ENCODE results near the gene ANKRD11. TPM values are rescaled to one million over a fixed set of nuclear protein-coding genes. Genes with fewer than 3 reads are reported as not detected.

ANKRD11 gene
- total RNA-seq, 1 experiment from 2014 or later, result 266 TPM

GRCh38 chr16:89522287-89522686, 31.9 kb upstream of the ANKRD11 start:
- no peak overlapping the region for H2AFZ ChIP-seq (ENCODE audit: low read depth, low read length, poor library complexity, severe bottlenecking)
- H3K27ac ChIP-seq (ENCODE audit: low read depth, low read length), result no peak overlapping the region
- TF ChIP-seq REST (IDR thresholded peaks at IDR 0.05; ENCODE audit: low read depth), result no peak
- TF ChIP-seq ELF1 (IDR thresholded peaks at IDR 0.05; ENCODE audit: borderline replicate concordance, low read depth), result no peak
- no peak for TF ChIP-seq POLR2AphosphoS5 (IDR thresholded peaks at IDR 0.05; ENCODE audit: low read depth, low read length)
- TF ChIP-seq CEBPB (IDR thresholded peaks at IDR 0.05; ENCODE audit: low read depth), result no peak
- TF ChIP-seq, protein P1, sequence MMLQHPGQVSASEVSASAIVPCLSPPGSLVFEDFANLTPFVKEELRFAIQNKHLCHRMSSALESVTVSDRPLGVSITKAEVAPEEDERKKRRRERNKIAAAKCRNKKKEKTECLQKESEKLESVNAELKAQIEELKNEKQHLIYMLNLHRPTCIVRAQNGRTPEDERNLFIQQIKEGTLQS (IDR thresholded peaks at IDR 0.05), result no peak
- TF ChIP-seq YY1 (IDR thresholded peaks at IDR 0.05; ENCODE audit: extremely low read depth, insufficient replicate concordance, low read depth, low read length), result no peak
- TF ChIP-seq EGR1 (IDR thresholded peaks at IDR 0.05; ENCODE audit: low read depth), result no peak
- TF ChIP-seq, protein P2, sequence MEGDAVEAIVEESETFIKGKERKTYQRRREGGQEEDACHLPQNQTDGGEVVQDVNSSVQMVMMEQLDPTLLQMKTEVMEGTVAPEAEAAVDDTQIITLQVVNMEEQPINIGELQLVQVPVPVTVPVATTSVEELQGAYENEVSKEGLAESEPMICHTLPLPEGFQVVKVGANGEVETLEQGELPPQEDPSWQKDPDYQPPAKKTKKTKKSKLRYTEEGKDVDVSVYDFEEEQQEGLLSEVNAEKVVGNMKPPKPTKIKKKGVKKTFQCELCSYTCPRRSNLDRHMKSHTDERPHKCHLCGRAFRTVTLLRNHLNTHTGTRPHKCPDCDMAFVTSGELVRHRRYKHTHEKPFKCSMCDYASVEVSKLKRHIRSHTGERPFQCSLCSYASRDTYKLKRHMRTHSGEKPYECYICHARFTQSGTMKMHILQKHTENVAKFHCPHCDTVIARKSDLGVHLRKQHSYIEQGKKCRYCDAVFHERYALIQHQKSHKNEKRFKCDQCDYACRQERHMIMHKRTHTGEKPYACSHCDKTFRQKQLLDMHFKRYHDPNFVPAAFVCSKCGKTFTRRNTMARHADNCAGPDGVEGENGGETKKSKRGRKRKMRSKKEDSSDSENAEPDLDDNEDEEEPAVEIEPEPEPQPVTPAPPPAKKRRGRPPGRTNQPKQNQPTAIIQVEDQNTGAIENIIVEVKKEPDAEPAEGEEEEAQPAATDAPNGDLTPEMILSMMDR (IDR thresholded peaks at IDR 0.05 in 2 of 3, conservative IDR thresholded peaks at IDR 0.05 in 1 of 3; ENCODE audit: borderline replicate concordance in 1 of 3, insufficient read depth in 1 of 3, low read depth in 2 of 3, low read length in 2 of 3), result no peak
- TF ChIP-seq ZFX (IDR thresholded peaks at IDR 0.05), result no peak
- no peak for TF ChIP-seq EZH2phosphoT487 (IDR thresholded peaks at IDR 0.05; ENCODE audit: borderline replicate concordance)
- no peak for TF ChIP-seq TCF7L2 (IDR thresholded peaks at IDR 0.05; ENCODE audit: borderline replicate concordance, extremely low read depth, insufficient read depth, insufficient read length)
- TF ChIP-seq POLR2A (IDR thresholded peaks at IDR 0.05; ENCODE audit: borderline replicate concordance, extremely low read depth, insufficient read depth, insufficient read length), result no peak
- no peak for TF ChIP-seq FOSL1 (IDR thresholded peaks at IDR 0.05; ENCODE audit: low read depth)
- no peak for TF ChIP-seq ZNF274 (IDR thresholded peaks at IDR 0.05; ENCODE audit: low read depth, low read length)
- TF ChIP-seq RAD21 (IDR thresholded peaks at IDR 0.05; ENCODE audit: low read depth), result no peak
- TF ChIP-seq EZH2 (IDR thresholded peaks at IDR 0.05), result no peak
- TF ChIP-seq ZBTB33 (IDR thresholded peaks at IDR 0.05; ENCODE audit: extremely low read depth, insufficient replicate concordance, low read length), result no peak
- TF ChIP-seq CBX3 (IDR thresholded peaks at IDR 0.05; ENCODE audit: low read depth), result no peak
- no peak for TF ChIP-seq SIN3A (IDR thresholded peaks at IDR 0.05; ENCODE audit: low read depth)
- H3K79me2 ChIP-seq (ENCODE audit: insufficient read depth, low read length), result peaks cover 72% of the 10 kb centered on the region
- BruUV-seq (replicated peaks), result no TSS peak
- no peaks in the 10 kb centered on the region for H3K9me2 ChIP-seq (ENCODE audit: insufficient read depth)
- POLR2A ChIA-PET, result no interaction called here
- no peak overlapping the region for H3K4me3 ChIP-seq (replicated peaks in 1 of 2; ENCODE audit: low read depth in 1 of 2, low read length in 2 of 2)
- DNase-seq (ENCODE audit: low read depth, low spot score), result no peak
- no peaks in the 10 kb centered on the region for H3K27me3 ChIP-seq (ENCODE audit: insufficient read depth, low read length)
- CTCF ChIA-PET, result no interaction called here
- H3K4me2 ChIP-seq (ENCODE audit: low read length), result no peak overlapping the region
- peaks cover 4% of the 10 kb centered on the region; the same call in 1 of the 2 replicates for H4K20me1 ChIP-seq (ENCODE audit: insufficient read depth)
- no peak overlapping the region for H3K9ac ChIP-seq (ENCODE audit: low read length)
- H3K9me3 ChIP-seq (ENCODE audit: control insufficient read depth in 1 of 2, insufficient read depth in 1 of 2, low read depth in 1 of 2, low read length in 2 of 2), result no peaks in the 10 kb centered on the region
- RAD21 ChIA-PET (ENCODE audit: low non-redundant PET in 1 of 2, low total read pairs in 2 of 2, uncharacterized antibody in 2 of 2, unreplicated experiment in 2 of 2), result no interaction called here
- intact Hi-C loops (cut with micrococcal nuclease), result no loop called here
- peaks cover 69 to 80% of the 10 kb centered on the region in 2 experiments for H3K36me3 ChIP-seq (ENCODE audit: control insufficient read depth in 1 of 2, insufficient read depth in 2 of 2, low read length in 2 of 2)
- no peaks in the 10 kb centered on the region for H3K4me1 ChIP-seq (ENCODE audit: control insufficient read depth in 1 of 2, insufficient read depth in 2 of 2, low read length in 2 of 2)
- ATAC-seq, result no peak

Data from HCT116 (cell line).